Kasumi-1 (cell line): Measurements from ENCODE around the gene TMC1.

Experiments
- DNase-seq, 2 experiments: peaks; one replicate each; lab custom pipeline; 2025; lab: John Stamatoyannopoulos, UW

Gene TMC1

GRCh38 chr9:72575666-72576065, 54.3 kb downstream of the TMC1 start:
- DNase-seq = no peak

DNA sequence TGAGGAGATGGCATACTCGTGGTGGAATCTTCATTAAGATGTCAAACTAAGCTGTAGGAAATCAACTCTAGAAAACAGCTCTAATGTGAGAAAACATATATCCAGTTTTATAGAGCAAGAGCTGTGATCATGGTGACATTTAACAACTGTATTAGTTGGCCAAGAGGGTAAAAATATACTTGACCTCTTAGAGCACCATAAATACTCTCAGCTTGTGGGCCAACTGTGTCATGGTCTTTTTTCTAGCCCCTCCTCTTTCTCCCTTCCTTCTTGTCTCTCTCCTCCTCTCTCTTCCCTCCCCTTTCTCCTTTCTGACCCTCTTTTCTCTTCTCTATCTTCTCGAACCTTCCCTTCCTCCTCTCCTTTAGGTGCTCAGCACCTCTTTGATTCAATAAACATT, 54.7 kb downstream of the TMC1 start:
- no peak for DNase-seq

DNA sequence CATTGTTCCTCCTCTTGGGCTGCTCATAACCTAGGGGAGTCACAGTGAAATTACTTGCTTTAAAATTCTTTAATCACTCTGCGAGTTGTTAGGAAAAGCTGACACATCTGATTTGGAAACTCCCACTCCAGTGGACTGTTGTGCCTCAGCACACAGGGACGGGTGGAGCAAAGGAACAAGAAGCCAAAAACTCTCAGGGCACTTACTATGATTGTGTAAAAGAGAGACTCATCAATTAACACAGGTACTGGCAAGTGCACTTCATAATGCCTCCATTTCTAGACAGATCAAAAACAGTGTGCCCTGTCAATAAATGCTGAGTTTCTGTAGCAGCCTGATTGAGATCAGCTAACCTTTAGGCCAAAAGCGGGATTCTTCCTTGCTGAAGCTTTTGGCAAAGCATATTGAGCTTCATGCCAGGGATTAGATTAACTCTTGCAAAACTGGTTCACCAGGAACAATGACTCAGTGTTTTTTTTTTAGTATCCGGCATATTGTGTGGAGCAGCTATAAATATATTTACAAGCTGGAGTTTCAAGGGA, 55.9 kb downstream of the TMC1 start:
- DNase-seq = no peak

- no peak for DNase-seq
These were observed 57.8 kb downstream of the TMC1 start for GRCh38 chr9:72579190-72579589.

DNA sequence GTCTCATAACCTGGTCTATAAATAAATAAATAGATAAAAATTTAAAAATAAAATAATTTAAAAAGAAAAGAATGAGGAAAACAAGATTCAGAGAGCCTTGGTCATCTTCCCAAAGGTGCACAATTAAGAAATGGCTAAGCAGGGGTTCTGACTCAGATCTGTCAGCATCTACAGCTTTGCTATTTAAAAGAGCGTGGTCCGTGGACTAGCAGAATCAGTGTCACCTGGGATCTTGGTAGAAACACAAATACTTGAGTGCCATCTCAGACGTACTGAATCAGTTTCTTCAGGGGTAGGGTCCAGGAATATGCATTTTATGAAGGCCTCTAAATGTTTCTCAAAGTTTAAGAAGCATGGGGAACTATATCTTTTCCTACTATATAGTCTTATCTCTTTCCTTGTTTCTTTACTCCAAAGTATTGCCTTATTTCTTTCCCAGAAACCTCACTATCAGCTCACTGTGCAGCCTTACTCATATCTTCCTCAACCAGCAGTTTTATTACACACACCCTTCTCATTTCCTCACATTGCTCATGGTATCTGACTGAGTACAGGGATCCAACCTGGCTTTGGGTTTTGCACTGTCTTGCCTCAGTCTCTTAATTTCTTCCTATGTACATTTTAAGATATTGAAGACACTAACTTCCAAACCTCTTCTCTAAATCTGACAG, 58.6 kb downstream of the TMC1 start:
- no peak for DNase-seq

DNA sequence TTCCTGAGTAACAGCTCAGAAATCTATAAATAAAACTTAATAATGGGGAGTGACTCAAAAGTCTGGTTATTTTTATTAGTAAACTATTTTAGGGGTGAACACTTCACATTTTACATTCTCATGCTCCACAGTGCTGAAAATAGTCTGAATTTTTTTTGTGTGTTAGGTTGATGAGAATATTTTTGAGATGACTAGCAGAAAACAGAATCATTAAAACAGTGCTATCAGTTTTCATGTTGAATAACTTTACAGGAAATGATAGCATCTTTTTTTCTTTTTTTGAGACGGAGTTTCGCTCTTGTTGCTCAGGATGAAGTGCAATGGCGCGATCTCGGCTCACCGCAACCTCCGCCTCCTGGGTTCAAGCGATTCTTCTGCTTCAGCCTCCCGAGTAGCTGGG, 60.3 kb downstream of the TMC1 start:
- DNase-seq = no peak

DNA sequence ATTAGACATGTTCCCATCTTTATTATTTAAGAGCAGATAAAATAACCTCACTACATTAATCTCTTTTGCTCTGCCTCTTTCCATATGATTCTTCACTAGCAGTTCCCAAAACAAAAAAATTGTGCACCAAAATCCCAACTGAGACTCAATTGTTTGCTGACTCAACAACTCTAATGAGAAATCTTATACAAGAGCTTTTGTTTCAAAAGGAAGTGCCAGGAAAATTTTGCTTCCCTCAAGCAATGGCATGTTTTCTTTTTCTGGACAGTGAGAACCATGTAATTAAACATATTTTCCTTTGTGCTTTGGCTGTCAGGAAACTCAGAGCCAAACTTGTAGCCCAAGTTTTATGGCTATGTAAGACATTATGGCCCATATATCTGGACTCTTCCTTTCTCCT, 62.0 kb downstream of the TMC1 start:
- no peak for DNase-seq

GRCh38 chr9:72586388-72587130, 65.2 kb downstream of the TMC1 start:
- peak; percentile 56 to 57 for DNase-seq

GRCh38 chr9:72588336-72588735, 66.9 kb downstream of the TMC1 start:
- no peak for DNase-seq

DNA sequence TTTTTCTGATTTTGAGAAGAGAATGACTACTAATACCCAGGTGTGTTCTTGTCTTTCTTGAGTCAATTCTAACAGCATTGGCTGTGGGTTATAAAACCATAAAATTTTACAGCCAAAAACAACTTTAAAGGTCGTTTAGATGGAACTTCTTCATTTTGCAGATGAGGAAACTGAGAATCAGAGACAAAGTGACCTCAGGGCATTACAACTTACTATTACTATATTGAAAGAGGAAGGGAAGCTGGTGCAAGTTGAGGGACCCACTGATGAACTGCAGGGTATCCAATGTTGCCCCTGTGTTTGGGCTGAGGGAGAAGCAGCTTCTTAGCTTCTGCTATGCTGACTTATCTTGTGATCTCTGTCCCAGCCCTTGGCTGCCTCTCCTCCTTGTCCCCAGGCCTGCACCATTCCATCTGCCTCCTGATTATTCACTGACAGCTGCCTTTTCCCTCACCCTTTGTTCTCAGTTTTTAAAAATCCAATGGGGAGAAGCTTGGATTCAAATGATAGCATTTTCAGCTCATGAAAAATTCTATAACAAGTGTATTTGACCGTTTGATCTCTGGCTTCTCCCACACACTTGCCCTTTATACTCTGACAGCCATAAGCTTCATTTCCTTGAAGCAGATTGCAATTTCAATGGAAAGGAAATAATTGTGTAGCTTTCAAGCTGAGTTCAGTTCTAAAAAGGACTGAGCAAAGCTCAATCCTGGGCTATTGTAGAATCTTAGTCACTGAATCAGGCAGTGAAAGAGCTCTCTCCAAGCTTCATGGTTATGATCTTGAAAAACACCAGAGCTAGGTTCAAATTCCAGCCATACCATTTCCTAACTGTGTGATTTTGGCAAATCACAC, 68.5 kb downstream of the TMC1 start:
- no peak for DNase-seq

- DNase-seq = no peak
These were observed 69.4 kb downstream of the TMC1 start for GRCh38 chr9:72590824-72591223.

DNA sequence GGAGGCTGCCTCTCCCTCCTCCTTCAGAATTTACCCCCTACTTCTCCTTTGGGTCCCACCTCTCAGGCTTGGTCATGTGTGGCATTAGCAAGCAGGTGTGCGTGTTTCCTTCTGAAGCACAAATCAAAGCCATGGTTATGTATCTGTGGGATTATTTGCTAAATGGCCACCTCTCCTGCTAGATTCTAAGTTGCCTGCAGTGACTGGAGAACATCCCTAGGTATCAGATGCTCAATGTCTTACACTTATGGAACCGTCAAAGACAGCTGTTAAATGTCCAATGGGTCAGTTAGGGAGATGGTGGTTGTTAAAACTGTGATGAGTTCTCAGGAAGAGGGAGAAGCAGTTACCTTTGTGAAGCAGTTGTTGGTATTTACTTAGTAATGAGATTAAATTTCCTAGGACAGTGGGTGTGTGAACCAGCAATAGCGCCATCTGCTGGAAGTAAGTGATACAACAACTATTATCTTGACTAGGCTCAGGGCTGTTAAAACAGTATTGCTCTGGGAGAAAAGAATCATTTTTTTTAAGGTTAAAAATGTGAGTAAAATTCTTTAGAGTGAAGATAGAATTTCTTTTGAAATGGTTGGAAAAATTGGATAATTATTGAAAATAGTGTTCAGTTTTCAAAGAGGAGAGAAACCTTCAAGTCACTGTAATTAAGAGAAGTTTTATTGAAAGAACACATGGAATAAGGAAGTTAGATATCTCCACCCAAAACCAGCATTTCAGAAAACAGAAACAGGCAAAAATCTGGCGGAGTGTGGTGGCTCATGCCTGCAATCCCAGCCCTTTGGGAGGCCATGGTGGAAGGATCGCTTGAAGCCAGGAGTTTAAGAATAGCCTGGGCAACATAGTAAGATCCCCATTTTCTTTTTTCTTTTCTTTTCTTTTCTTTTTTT, 71.3 kb downstream of the TMC1 start:
- peak; percentile 80 to 82 for DNase-seq

GRCh38 chr9:72596451-72597180, 75.2 kb downstream of the TMC1 start:
- DNase-seq = no peak

- no peak for DNase-seq
These were observed 75.7 kb downstream of the TMC1 start for GRCh38 chr9:72597181-72597517.

GRCh38 chr9:72597601-72598000, 76.2 kb downstream of the TMC1 start:
- DNase-seq = no peak

- no peak for DNase-seq
These were observed 77.2 kb downstream of the TMC1 start for GRCh38 chr9:72598639-72599038.

- DNase-seq = no peak
These were observed 78.6 kb downstream of the TMC1 start for GRCh38 chr9:72599874-72600534.

- no peak for DNase-seq
These were observed 79.3 kb downstream of the TMC1 start for GRCh38 chr9:72600671-72601070.

DNA sequence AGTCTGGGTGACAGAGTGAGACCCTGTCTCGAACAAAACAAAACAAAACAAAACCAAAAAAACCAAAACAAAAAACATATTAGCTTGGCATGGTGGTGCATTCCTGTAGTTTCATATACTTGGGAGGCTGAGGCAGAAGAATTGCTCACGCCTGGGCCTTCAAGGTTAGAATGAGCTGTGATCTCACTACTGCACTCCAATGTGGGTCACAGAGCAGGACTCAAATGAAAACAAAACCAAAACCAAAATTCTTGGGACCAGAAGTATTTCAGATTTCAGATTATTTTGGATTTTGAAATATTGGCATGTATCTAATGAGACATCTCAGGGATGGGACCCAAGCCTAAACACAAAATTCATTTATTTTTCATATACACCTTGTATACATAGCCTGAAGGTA, 80.2 kb downstream of the TMC1 start:
- DNase-seq = no peak

GRCh38 chr9:72612449-72612848, 91.0 kb downstream of the TMC1 start:
- DNase-seq = no peak
